Activated CD8-positive, alpha-beta T cell treated with anti-CD3 and anti-CD28 coated beads, Interleukin-2, amount 10 ng/mL, durations not matched to agents 7 days and 5 days (primary cell): ENCODE measurements around the gene ATF7IP2. TPM values are rescaled to one million over a fixed set of nuclear protein-coding genes. Genes with fewer than 3 reads are reported as not detected.
"Not testable (repeated sequence)": the region's sequence is repeated elsewhere in the genome, so short reads cannot be mapped to it uniquely, and the experiment has no call there.

Source experiments
- ATAC-seq: fragments of 150-1000 bp; cut with Tn5 transposase; one replicate; pipeline ENCODE4 v1.10.0; 2021; ENCODE audit warnings: moderate library complexity
- CTCF ChIA-PET: fragments of 350-600 bp; sonication (Branson Sonifier 250); formaldehyde crosslinking; loops from one replicate; lab custom pipeline; 2021; ENCODE audit warnings: antibody characterized with exemption; lab: Charles Lee
- POLR2A ChIA-PET: fragments of 350-600 bp; sonication (Branson Sonifier 250); formaldehyde crosslinking; loops from one replicate; lab custom pipeline; 2021; ENCODE audit warnings: antibody characterized with exemption; lab: Charles Lee
- DNase-seq: peaks from one replicate; pipeline ENCODE4 v3.0.0-alpha.2; 2020
- H3K27ac Mint-ChIP-seq: one replicate; pipeline ENCODE4 v1.8.0; 2021; ENCODE audit warnings: mild to moderate bottlenecking, mixed read lengths
- H3K27me3 Mint-ChIP-seq: one replicate; pipeline ENCODE4 v1.8.0; 2021; ENCODE audit warnings: low read depth, mixed read lengths
- H3K36me3 Mint-ChIP-seq: one replicate; pipeline ENCODE4 v1.8.0; 2021; ENCODE audit warnings: low read depth, mixed read lengths
- H3K4me1 Mint-ChIP-seq: one replicate; pipeline ENCODE4 v1.8.0; 2021; ENCODE audit warnings: low read depth, mixed read lengths
- H3K4me3 Mint-ChIP-seq: one replicate; pipeline ENCODE4 v1.8.0; 2021; ENCODE audit warnings: mild to moderate bottlenecking, mixed read lengths
- H3K9me3 Mint-ChIP-seq: one replicate; pipeline ENCODE4 v1.8.0; 2022; ENCODE audit warnings: mixed read lengths; ENCODE audit not compliant: insufficient read depth
- total RNA-seq, 2 experiments: library from RNA; stranded (reverse); gene quantifications; one replicate each; pipeline ENCODE4 v1.2.3, GENCODE V29; 2021

ATF7IP2 gene
- total RNA-seq, 2 experiments from 2014 or later, result 30.1 to 31.3 TPM

GRCh38 chr16:10501016-10501607 is 115.3 kb downstream of the ATF7IP2 start:
- Mint-ChIP-seq H3K36me3 (no peaks in the 10 kb centered on the region), H3K27me3 (no peaks in the 10 kb centered on the region), H3K4me1 (no peaks in the 10 kb centered on the region), H3K9me3 (no peaks in the 10 kb centered on the region), H3K27ac (no peak overlapping the region), H3K4me3 (no peak overlapping the region)
- DNase-seq (peak; percentile 35), ATAC-seq (no peak)
- POLR2A ChIA-PET, result no interaction called here
- CTCF ChIA-PET, result interaction anchor here (0.7 kb wide), 1 partner anchor 14 kb away, joined by 4 read pairs; no protein-coding TSS in a partner anchor

- H3K4me1 Mint-ChIP-seq, result no peaks in the 10 kb centered on the region
- H3K9me3 Mint-ChIP-seq, result no peaks in the 10 kb centered on the region
- H3K27me3 Mint-ChIP-seq, result peaks cover 1% of the 10 kb centered on the region
- DNase-seq (no peak), ATAC-seq (no peak)
- no peak overlapping the region for H3K4me3 Mint-ChIP-seq
- POLR2A ChIA-PET, result no interaction called here
- no peak overlapping the region for H3K27ac Mint-ChIP-seq
- no peaks in the 10 kb centered on the region for H3K36me3 Mint-ChIP-seq
- CTCF ChIA-PET, result no interaction called here
Measured at GRCh38 chr16:10502776-10503175, 116.9 kb downstream of the ATF7IP2 start.

GRCh38 chr16:10504404-10504885 is 118.6 kb downstream of the ATF7IP2 start:
- CTCF ChIA-PET, result interaction anchor here (0.7 to 2.4 kb wide), 7 partner anchors 11 to 248 kb away, joined by 3 to 11 read pairs (median 3); no protein-coding TSS in a partner anchor
- no peaks in the 10 kb centered on the region for H3K9me3 Mint-ChIP-seq
- POLR2A ChIA-PET, result no interaction called here
- DNase-seq (no peak), ATAC-seq (no peak)
- H3K4me3 Mint-ChIP-seq, result no peak overlapping the region
- peaks cover 2% of the 10 kb centered on the region for H3K27me3 Mint-ChIP-seq
- no peak overlapping the region for H3K27ac Mint-ChIP-seq
- H3K36me3 Mint-ChIP-seq, result no peaks in the 10 kb centered on the region
- H3K4me1 Mint-ChIP-seq, result no peaks in the 10 kb centered on the region

GRCh38 chr16:10505286-10505685 is 119.4 kb downstream of the ATF7IP2 start:
- H3K27me3 Mint-ChIP-seq, ATAC-seq, H3K36me3 Mint-ChIP-seq, H3K27ac Mint-ChIP-seq, H3K4me3 Mint-ChIP-seq, DNase-seq, H3K9me3 Mint-ChIP-seq, H3K4me1 Mint-ChIP-seq: not testable (repeated sequence)
- POLR2A ChIA-PET, result interaction anchor here (0.6 kb wide), 1 partner anchor 133 kb away, joined by 3 read pairs; no protein-coding TSS in a partner anchor
- CTCF ChIA-PET, result interaction anchor here (0.9 to 2.4 kb wide), 4 partner anchors 10 to 231 kb away, joined by 3 to 11 read pairs (median 6); no protein-coding TSS in a partner anchor

GRCh38 chr16:10509534-10510025 is 123.7 kb downstream of the ATF7IP2 start:
- ATAC-seq (peak; percentile 92), DNase-seq (peak; percentile 78)
- Mint-ChIP-seq H3K36me3 (no peaks in the 10 kb centered on the region), H3K27me3 (peaks cover 8% of the 10 kb centered on the region), H3K4me1 (no peaks in the 10 kb centered on the region), H3K9me3 (no peaks in the 10 kb centered on the region), H3K4me3 (no peak overlapping the region), H3K27ac (no peak overlapping the region)
- ChIA-PET POLR2A (no interaction called here), CTCF (interaction anchor here (1.0 to 8.9 kb wide), 14 partner anchors 12 to 259 kb away, joined by 3 to 112 read pairs (median 4); no protein-coding TSS in a partner anchor)

- H3K27ac Mint-ChIP-seq, result no peak overlapping the region
- no peaks in the 10 kb centered on the region for H3K4me1 Mint-ChIP-seq
- H3K9me3 Mint-ChIP-seq, result no peaks in the 10 kb centered on the region
- H3K36me3 Mint-ChIP-seq, result no peaks in the 10 kb centered on the region
- H3K4me3 Mint-ChIP-seq, result no peak overlapping the region
- DNase-seq, result no peak
- ATAC-seq, result no peak
- ChIA-PET CTCF (interaction anchor here (1.2 to 8.9 kb wide), 11 partner anchors 29 to 259 kb away, joined by 3 to 112 read pairs (median 5); no protein-coding TSS in a partner anchor), POLR2A (no interaction called here)
- peaks cover 8% of the 10 kb centered on the region for H3K27me3 Mint-ChIP-seq
Measured at GRCh38 chr16:10510279-10510678, 124.4 kb downstream of the ATF7IP2 start.

- CTCF ChIA-PET, result interaction anchor here (0.6 to 8.9 kb wide), 4 partner anchors 194 to 255 kb away, joined by 3 to 112 read pairs (median 40); no protein-coding TSS in a partner anchor
- POLR2A ChIA-PET, result no interaction called here
- Mint-ChIP-seq H3K36me3 (no peaks in the 10 kb centered on the region), H3K27ac (no peak overlapping the region), H3K27me3 (peaks cover 8% of the 10 kb centered on the region), H3K9me3 (no peaks in the 10 kb centered on the region), H3K4me1 (no peaks in the 10 kb centered on the region), H3K4me3 (no peak overlapping the region)
- ATAC-seq (no peak), DNase-seq (no peak)
Measured at GRCh38 chr16:10511829-10512228, 126.0 kb downstream of the ATF7IP2 start.

- POLR2A ChIA-PET, result no interaction called here
- ATAC-seq (no peak), DNase-seq (peak; percentile 65)
- CTCF ChIA-PET, result interaction anchor here (0.6 to 8.9 kb wide), 33 partner anchors 9 to 423 kb away, joined by 3 to 112 read pairs (median 4); partner anchors contain the start of gene NUBP1
- H3K4me3 Mint-ChIP-seq, result no peak overlapping the region
- H3K27ac Mint-ChIP-seq, result no peak overlapping the region
- peaks cover 5% of the 10 kb centered on the region for H3K27me3 Mint-ChIP-seq
- no peaks in the 10 kb centered on the region for H3K4me1 Mint-ChIP-seq
- no peaks in the 10 kb centered on the region for H3K9me3 Mint-ChIP-seq
- H3K36me3 Mint-ChIP-seq, result no peaks in the 10 kb centered on the region
Measured at GRCh38 chr16:10514369-10515055, 128.7 kb downstream of the ATF7IP2 start.

- H3K9me3 Mint-ChIP-seq, result no peaks in the 10 kb centered on the region
- ChIA-PET POLR2A (no interaction called here), CTCF (interaction anchor here (8.9 kb wide), 1 partner anchor 220 kb away, joined by 112 read pairs; no protein-coding TSS in a partner anchor)
- H3K27ac Mint-ChIP-seq, result no peak overlapping the region
- no peaks in the 10 kb centered on the region for H3K4me1 Mint-ChIP-seq
- peaks cover 5% of the 10 kb centered on the region for H3K27me3 Mint-ChIP-seq
- no peaks in the 10 kb centered on the region for H3K36me3 Mint-ChIP-seq
- no peak for ATAC-seq
- no peak for DNase-seq
- H3K4me3 Mint-ChIP-seq, result no peak overlapping the region
Measured at GRCh38 chr16:10517868-10518267, 132.0 kb downstream of the ATF7IP2 start.

GRCh38 chr16:10518479-10519041 is 132.7 kb downstream of the ATF7IP2 start:
- Mint-ChIP-seq H3K4me1 (no peaks in the 10 kb centered on the region), H3K36me3 (no peaks in the 10 kb centered on the region), H3K27ac (no peak overlapping the region), H3K4me3 (no peak overlapping the region), H3K27me3 (peaks cover 5% of the 10 kb centered on the region), H3K9me3 (no peaks in the 10 kb centered on the region)
- no peak for DNase-seq
- ChIA-PET POLR2A (no interaction called here), CTCF (interaction anchor here (1.9 kb wide), 1 partner anchor 218 kb away, joined by 5 read pairs; no protein-coding TSS in a partner anchor)
- ATAC-seq, result no peak

GRCh38 chr16:10519297-10519696 is 133.4 kb downstream of the ATF7IP2 start:
- POLR2A ChIA-PET, result no interaction called here
- CTCF ChIA-PET, result interaction anchor here (1.9 kb wide), 1 partner anchor 217 kb away, joined by 5 read pairs; no protein-coding TSS in a partner anchor
- Mint-ChIP-seq H3K27me3 (no peaks in the 10 kb centered on the region), H3K4me3 (no peak overlapping the region), H3K9me3 (no peaks in the 10 kb centered on the region), H3K36me3 (no peaks in the 10 kb centered on the region), H3K27ac (no peak overlapping the region), H3K4me1 (no peaks in the 10 kb centered on the region)
- DNase-seq (no peak), ATAC-seq (no peak)
